GM12872 (cell line): ENCODE results near the gene P2RY14.

Source experiments
- CTCF ChIP-seq: IDR thresholded peaks from 3 replicates; pipeline ENCODE4 v1.5.1; 2011; ENCODE audit warnings: low read depth, mild to moderate bottlenecking, low read length, moderate library complexity; ENCODE audit not compliant: insufficient read depth

The P2RY14 gene

GRCh38 chr3:151275091-151275490 lies 3.3 kb downstream of the P2RY14 start:
- TF ChIP-seq CTCF, result no peak

GRCh38 chr3:151269631-151270030 lies 8.7 kb downstream of the P2RY14 start:
- TF ChIP-seq CTCF, result no peak

- no peak for TF ChIP-seq CTCF
Measured at GRCh38 chr3:151268267-151269235, 9.8 kb downstream of the P2RY14 start.

GRCh38 chr3:151267066-151267465 lies 11.3 kb downstream of the P2RY14 start:
- TF ChIP-seq CTCF, result no peak

GRCh38 chr3:151265866-151266265 lies 12.5 kb downstream of the P2RY14 start:
- TF ChIP-seq CTCF, result no peak

GRCh38 chr3:151265166-151265565 lies 13.2 kb downstream of the P2RY14 start:
- no peak for TF ChIP-seq CTCF

- no peak for TF ChIP-seq CTCF
Measured at GRCh38 chr3:151264605-151265004, 13.7 kb downstream of the P2RY14 start.
